HepG2 (cell line): ENCODE data around the gene SCUBE1. TPM values are rescaled to one million over a fixed set of nuclear protein-coding genes. Genes with fewer than 3 reads are reported as not detected.

Experiments used
- ATAC-seq: fragments of 200-7000 bp; cut with Tn5 transposase; 3 replicates; pipeline ENCODE4 v1.9.1; 2020; ENCODE audit warnings: mild to moderate bottlenecking, moderate library complexity
- BruUV-seq: library from RNA; stranded (reverse); fragments of 400-500 nt; replicated peaks from 2 replicates; lab custom pipeline; 2021; lab: Mats Ljungman, UMichigan
- CTCF ChIA-PET: fragments of 300-600 bp; formaldehyde crosslinking; extraction: SDS; loops from one replicate; lab custom pipeline; 2021; ENCODE audit warnings: low total read pairs, inconsistent platforms, low intra/inter-chr PET ratio; lab: Yijun Ruan, JAX
- POLR2A ChIA-PET: fragments of 350-600 bp; sonication (Branson Sonifier 250); formaldehyde crosslinking; loops from one replicate; lab custom pipeline; 2020; ENCODE audit warnings: antibody characterized with exemption, inconsistent platforms; lab: Yijun Ruan, JAX
- DNase-seq: peaks from one replicate; pipeline ENCODE4 v3.0.0-alpha.2; 2015; ENCODE audit warnings: low spot score
- FAIRE-seq: peaks from 3 replicates; lab custom pipeline; 2011; peaks lifted over from hg19 to GRCh38; lab: Jason Lieb, UNC
- H2AFZ ChIP-seq: one replicate; pipeline ENCODE4 v1.6.1; 2011; ENCODE audit warnings: low read length, inconsistent platforms
- H3K27ac ChIP-seq: fragments of 300-600 bp; 3 replicates; pipeline ENCODE4 v1.8.0; 2011; ENCODE audit warnings: mixed run types, mild to moderate bottlenecking, mixed read lengths, low read length, inconsistent platforms; ENCODE audit not compliant: insufficient read depth; ENCODE audit errors: extremely low read length
- H3K27me3 ChIP-seq, 2 experiments: fragments of 200-600 bp in 1 of 2; 2 replicates in 1 of 2; 3 replicates in 1 of 2; pipeline versions ENCODE4 v1.6.0 to v1.8.0; 2011; ENCODE audit warnings: low read length in 2 of 2, mild to moderate bottlenecking in 2 of 2, moderate library complexity in 2 of 2, inconsistent platforms in 1 of 2; ENCODE audit not compliant: insufficient read depth in 2 of 2, control insufficient read depth in 1 of 2
- H3K36me3 ChIP-seq, 2 experiments: fragments of 200-600 bp in 1 of 2; replicated peaks in 1 of 2; 2 replicates in 1 of 2; 3 replicates in 1 of 2; pipeline versions ENCODE4 v1.5.1 to v1.8.0; 2011; ENCODE audit warnings: low read length in 2 of 2, inconsistent platforms in 1 of 2; ENCODE audit not compliant: insufficient read depth in 2 of 2, control insufficient read depth in 1 of 2
- H3K4me1 ChIP-seq: 2 replicates; pipeline ENCODE4 v1.5.1; 2012; ENCODE audit warnings: low read length, inconsistent platforms; ENCODE audit not compliant: insufficient read depth
- H3K4me2 ChIP-seq: 2 replicates; pipeline ENCODE4 v1.6.0; 2011; ENCODE audit warnings: low read depth, low read length, inconsistent platforms
- H3K4me3 ChIP-seq, 3 experiments: fragments of 200-600 bp in 1 of 3; sonication (generic), shearing (Covaris generic) in 1 of 3; replicated peaks in 1 of 3; 2 replicates each; pipeline ENCODE4 v1.5.1; 2011 to 2016; ENCODE audit warnings: low read length in 3 of 3, inconsistent platforms in 2 of 3, low read depth in 2 of 3, mild to moderate bottlenecking in 2 of 3, control low read depth in 1 of 3, mixed read lengths in 1 of 3; ENCODE audit not compliant: insufficient read depth in 1 of 3
- H3K79me2 ChIP-seq: one replicate; pipeline ENCODE4 v1.6.1; 2011; ENCODE audit warnings: low read length, inconsistent platforms; ENCODE audit not compliant: insufficient read depth
- H3K9ac ChIP-seq: 2 replicates; pipeline ENCODE4 v1.6.0; 2011; ENCODE audit warnings: mild to moderate bottlenecking, low read depth, low read length, inconsistent platforms; ENCODE audit not compliant: insufficient read depth
- H3K9me3 ChIP-seq: 2 replicates; pipeline ENCODE4 v1.5.1; 2012; ENCODE audit warnings: mild to moderate bottlenecking, low read length
- H4K20me1 ChIP-seq: 2 replicates; pipeline ENCODE4 v1.6.0; 2011; ENCODE audit warnings: inconsistent platforms, mild to moderate bottlenecking, low read length, moderate library complexity; ENCODE audit not compliant: insufficient read depth
- CREB1 ChIP-seq, 2 experiments: fragments of 450-650 bp in 1 of 2; IDR thresholded peaks; 2 replicates each; pipeline ENCODE4 v1.6.1; 2016 to 2017; ENCODE audit warnings: control low read depth in 1 of 2, mild to moderate bottlenecking in 1 of 2, missing compliant biosample characterization in 1 of 2, missing genetic modification characterization in 1 of 2
- PAWR ChIP-seq: sonication (generic); formaldehyde crosslinking; IDR thresholded peaks from 2 replicates; pipeline ENCODE4 v1.4.0; 2020; ENCODE audit warnings: missing genetic modification reagents, mild to moderate bottlenecking, borderline replicate concordance
- RFX1 ChIP-seq: fragments of 450-650 bp; IDR thresholded peaks from 2 replicates; pipeline ENCODE4 v1.6.1; 2017
- ZNF510 ChIP-seq: sonication (generic); formaldehyde crosslinking; IDR thresholded peaks from 2 replicates; pipeline ENCODE4 v1.4.0; 2020; ENCODE audit warnings: low read depth, mild to moderate bottlenecking, missing genetic modification reagents
- ZNF883 ChIP-seq: sonication (generic); formaldehyde crosslinking; IDR thresholded peaks from 2 replicates; pipeline ENCODE4 v1.5.1; 2020; ENCODE audit warnings: mild to moderate bottlenecking, missing genetic modification reagents; ENCODE audit errors: not compliant biosample characterization
- WGBS: methylation state at CpG from one replicate; pipeline ENCODE4 v1.1.6; 2017; ENCODE audit warnings: low lambda C conversion rate; 5-methylcytosine and 5-hydroxymethylcytosine counted together
- in situ Hi-C: cut with HindIII; loops from 2 replicates; pipeline ENCODE4 v1.10.0; 2017; ENCODE audit warnings: low pct_unique_long_range_greater_than_20kb; ENCODE audit not compliant: extremely low pct_ligation_motif_present
- intact Hi-C: fragments of 100-400 bp; cut with micrococcal nuclease; formaldehyde crosslinking; loops from one replicate; pipeline ENCODE4 v1.10.0; 2022; ENCODE audit not compliant: unreplicated experiment
- polyA plus RNA-seq, 8 experiments: library from polyadenylated mRNA; depleted of rRNA in 3 of 8; stranded (reverse) in 7 of 8; unstranded in 1 of 8; fragments of >200 nt; fragmentation: Illumina TruSeq in 4 of 8; extraction: Trizol in 4 of 8; gene quantifications; 2 replicates each; pipeline versions ENCODE4 v1.2.1 to v1.2.3, GENCODE V29; 2011 to 2016; ENCODE audit warnings: low read depth in 4 of 8, missing spikeins in 1 of 8, mixed read lengths in 1 of 8; ENCODE audit not compliant: insufficient read depth in 1 of 8
- total RNA-seq, 5 experiments: library from RNA; depleted of rRNA; stranded (reverse); fragments of >200 nt; fragmentation: Illumina TruSeq; extraction: Trizol; gene quantifications; 2 replicates each; pipeline ENCODE4 v1.2.3, GENCODE V29; 2016; ENCODE audit warnings: low read depth in 1 of 5

SCUBE1 gene
- total and polyA plus RNA-seq, 2 of the 13 experiments (the other 11 are each of a cell fraction or from before 2014, with no cell fraction given): under 0.01 to 0.05 TPM

- FAIRE-seq (no peak), DNase-seq (no peak), ATAC-seq (no peak)
- Histone ChIP-seq H3K9ac (no peak overlapping the region), H3K27me3 (peaks cover 10 to 41% of the 10 kb centered on the region in 2 experiments), H3K4me3 (no peak overlapping the region), H3K79me2 (no peaks in the 10 kb centered on the region), H4K20me1 (no peaks in the 10 kb centered on the region), H3K4me2 (no peak overlapping the region), H3K9me3 (no peaks in the 10 kb centered on the region), H2AFZ (no peak overlapping the region), H3K27ac (no peak overlapping the region), H3K4me1 (peaks cover 2% of the 10 kb centered on the region), H3K36me3 (no peaks in the 10 kb centered on the region)
- no TSS peak for BruUV-seq
- in situ Hi-C loops: no loop called here
- TF ChIP-seq RFX1 (no peak), CREB1 (IDR thresholded peaks at IDR 0.05) (no peak), CREB1 (CRISPR knock-in tag; IDR thresholded peaks at IDR 0.05) (no peak), ZNF883 (CRISPR knock-in tag) (no peak)
- ChIA-PET POLR2A (no interaction called here), CTCF (no interaction called here)
- intact Hi-C loops: no loop called here
- WGBS: 40% methylated on average over 11 of the region's 13 CpGs
Observed at GRCh38 chr22:43277987-43278601, 65.1 kb downstream of the SCUBE1 start.

GRCh38 chr22:43277091-43277490 is 66.1 kb downstream of the SCUBE1 start:
- no peak overlapping the region for H3K27ac ChIP-seq
- in situ Hi-C loops: no loop called here
- H3K4me1 ChIP-seq: peaks cover 8% of the 10 kb centered on the region
- ATAC-seq (no peak), FAIRE-seq (no peak), DNase-seq (no peak)
- H3K36me3 ChIP-seq: no peaks in the 10 kb centered on the region
- POLR2A ChIA-PET: no interaction called here
- BruUV-seq: no TSS peak
- TF ChIP-seq ZNF510 (CRISPR knock-in tag) (no peak), PAWR (CRISPR knock-in tag) (no peak)
- H3K27me3 ChIP-seq: peaks cover 9 to 41% of the 10 kb centered on the region in 2 experiments
- no peak overlapping the region for H3K4me3 ChIP-seq
- intact Hi-C loops: no loop called here
- H4K20me1 ChIP-seq: no peaks in the 10 kb centered on the region
- 34% methylated on average over 6 of the region's 10 CpGs for WGBS
- H3K4me2 ChIP-seq: no peak overlapping the region
- no peak overlapping the region for H2AFZ ChIP-seq
- H3K9me3 ChIP-seq: no peaks in the 10 kb centered on the region
- CTCF ChIA-PET: no interaction called here
- no peak overlapping the region for H3K9ac ChIP-seq
- H3K79me2 ChIP-seq: no peaks in the 10 kb centered on the region
